GM18858 (cell line): ENCODE results near the gene GAPDHS.

Source experiments
- ATAC-seq: cut with Tn5 transposase; IDR thresholded peaks from one replicate; pipeline ENCODE4 v1.9.1; 2021; ENCODE audit not compliant: unreplicated experiment

Gene GAPDHS

GRCh38 chr19:35534803-35535480 is 1.7 kb downstream of the GAPDHS start:
- ATAC-seq: no peak

GRCh38 chr19:35539314-35539713 is 6.1 kb downstream of the GAPDHS start:
- ATAC-seq: no peak

- no peak for ATAC-seq
Observed at GRCh38 chr19:35539850-35540249, 6.6 kb downstream of the GAPDHS start.

GRCh38 chr19:35540356-35540927 is 7.2 kb downstream of the GAPDHS start:
- ATAC-seq: no peak

GRCh38 chr19:35542209-35542608 is 9.0 kb downstream of the GAPDHS start:
- ATAC-seq: no peak

GRCh38 chr19:35543280-35544109 is 10.2 kb downstream of the GAPDHS start:
- no peak for ATAC-seq

GRCh38 chr19:35544110-35544802 is 11.0 kb downstream of the GAPDHS start:
- ATAC-seq: no peak

- no peak for ATAC-seq
Observed at GRCh38 chr19:35545001-35545854, 12.0 kb downstream of the GAPDHS start, which contains the start of gene TMEM147. Gene TMEM147 (plus strand): TSS chr19:35545626. CDS start chr19:35545740, 114 bp downstream.

GRCh38 chr19:35545855-35546381 is 12.7 kb downstream of the GAPDHS start:
- no peak for ATAC-seq

- no peak for ATAC-seq
Observed at GRCh38 chr19:35546532-35546931, 13.3 kb downstream of the GAPDHS start.

- ATAC-seq: no peak
Observed at GRCh38 chr19:35549174-35549788, 16.0 kb downstream of the GAPDHS start.

GRCh38 chr19:35549879-35550523 is 16.7 kb downstream of the GAPDHS start:
- no peak for ATAC-seq

- no peak for ATAC-seq
Observed at GRCh38 chr19:35551091-35551810, 18.0 kb downstream of the GAPDHS start.

- ATAC-seq: no peak
Observed at GRCh38 chr19:35552534-35553384, 19.5 kb downstream of the GAPDHS start.

GRCh38 chr19:35553385-35554000 is 20.2 kb downstream of the GAPDHS start:
- ATAC-seq: no peak

GRCh38 chr19:35554076-35554475 is 20.8 kb downstream of the GAPDHS start:
- ATAC-seq: no peak

- no peak for ATAC-seq
Observed at GRCh38 chr19:35555301-35556005, 22.2 kb downstream of the GAPDHS start.
